GM13976 (cell line): ENCODE results near the gene AKR7A2.

Experiments used
- DNase-seq: peaks from one replicate; pipeline ENCODE4 v3.0.0; 2012; ENCODE audit warnings: low spot score
- CTCF ChIP-seq: IDR thresholded peaks from 2 replicates; pipeline ENCODE4 v1.5.1; 2012; ENCODE audit warnings: borderline replicate concordance, mild to moderate bottlenecking; ENCODE audit not compliant: insufficient read depth; ENCODE audit errors: extremely low read depth, missing control alignments, control extremely low read depth
- in situ Hi-C: fragments of 300-500 bp; cut with MboI; formaldehyde crosslinking; loops from one replicate; pipeline ENCODE4 v1.12.0; 2022; ENCODE audit warnings: low sequenced_read_pairs, mixed read lengths, inconsistent platforms; ENCODE audit not compliant: unreplicated experiment

The AKR7A2 gene

GRCh38 chr1:19313961-19314882 is 2.3 kb upstream of the AKR7A2 start:
- TF ChIP-seq CTCF = no peak
- DNase-seq = no peak
- in situ Hi-C loops = no loop called here

GRCh38 chr1:19313636-19313959 is 1.7 kb upstream of the AKR7A2 start:
- no peak for TF ChIP-seq CTCF
- in situ Hi-C loops = no loop called here
- DNase-seq = no peak

GRCh38 chr1:19312782-19313635 is 1.1 kb upstream of the AKR7A2 start:
- in situ Hi-C loops = no loop called here
- DNase-seq = no peak
- no peak for TF ChIP-seq CTCF

GRCh38 chr1:19311503-19311930 is 427 bp downstream of the AKR7A2 start:
- TF ChIP-seq CTCF = no peak
- DNase-seq = peak; percentile 47
- in situ Hi-C loops = no loop called here

- no peak for TF ChIP-seq CTCF
- in situ Hi-C loops = no loop called here
- DNase-seq = peak; percentile 43
Measured at GRCh38 chr1:19310720-19311502, 1.0 kb downstream of the AKR7A2 start.

GRCh38 chr1:19310061-19310460 is 1.9 kb downstream of the AKR7A2 start:
- no peak for TF ChIP-seq CTCF
- in situ Hi-C loops = no loop called here
- DNase-seq = no peak
